Posterior cingulate gyrus (tissue), 11 donors: Measurements from ENCODE around the gene USP11.

Source experiments
- DNase-seq, 10 donors: peaks; one replicate each; pipeline versions ENCODE4 v3.0.0 to v3.0.0-alpha.2; 2020 to 2021; ENCODE audit warnings: mixed read lengths in 3 of 10
- intact Hi-C: fragments of 100-400 bp; cut with DNase I; formaldehyde crosslinking; loops from one replicate; pipeline ENCODE4 v1.15.1; 2023

Gene USP11

GRCh38 chrX:47201345-47201944, 31.4 kb upstream of the USP11 start:
- intact Hi-C loops: no loop called here
- DNase-seq: peak in 2 of 10 donors; percentile 25 to 30

- intact Hi-C loops: no loop called here
- peak in 2 of 10 donors; percentile 81 to 85 for DNase-seq
Measured at GRCh38 chrX:47202316-47202715, 30.5 kb upstream of the USP11 start.

GRCh38 chrX:47202877-47203276, 29.9 kb upstream of the USP11 start:
- DNase-seq: no peak
- intact Hi-C loops: no loop called here

GRCh38 chrX:47204970-47205369, 27.8 kb upstream of the USP11 start:
- no peak for DNase-seq
- intact Hi-C loops: no loop called here

- intact Hi-C loops: no loop called here
- peak in 1 of 10 donors; percentile 86 for DNase-seq
Measured at GRCh38 chrX:47206316-47206715, 26.5 kb upstream of the USP11 start.

GRCh38 chrX:47208108-47208507, 24.7 kb upstream of the USP11 start:
- DNase-seq: peak in 1 of 10 donors; percentile 45
- intact Hi-C loops: no loop called here

- intact Hi-C loops: no loop called here
- peak in 2 of 10 donors; percentile 55 to 74 for DNase-seq
Measured at GRCh38 chrX:47209508-47210238, 23.1 kb upstream of the USP11 start.

GRCh38 chrX:47210661-47211425, 22.0 kb upstream of the USP11 start:
- DNase-seq: peak in 1 of 10 donors; percentile 30
- intact Hi-C loops: no loop called here

GRCh38 chrX:47212381-47213293, 20.2 kb upstream of the USP11 start:
- intact Hi-C loops: no loop called here

GRCh38 chrX:47214435-47215077, 18.3 kb upstream of the USP11 start:
- intact Hi-C loops: no loop called here
- peak in 2 of 10 donors; percentile 52 to 66 for DNase-seq

More at GRCh38 chrX:47212381-47213293, 20.2 kb upstream of the USP11 start:
- peak in 1 of 10 donors; percentile 70 for DNase-seq

- peak in 1 of 10 donors; percentile 62 for DNase-seq
- intact Hi-C loops: no loop called here
Measured at GRCh38 chrX:47215291-47215900, 17.4 kb upstream of the USP11 start.

- intact Hi-C loops: no loop called here
- DNase-seq: no peak
Measured at GRCh38 chrX:47216393-47216925, 16.4 kb upstream of the USP11 start.

GRCh38 chrX:47217121-47217851, 15.5 kb upstream of the USP11 start:
- no peak for DNase-seq
- intact Hi-C loops: loop anchor here (1.0 kb wide), 1 partner anchor 23 kb away; no protein-coding TSS in a partner anchor

GRCh38 chrX:47217852-47218279, 14.9 kb upstream of the USP11 start:
- peak; percentile 87 to 99 (median 94) for DNase-seq
- intact Hi-C loops: loop anchor here (1.0 kb wide), 1 partner anchor 24 kb away; no protein-coding TSS in a partner anchor

GRCh38 chrX:47218280-47218919, 14.4 kb upstream of the USP11 start, which contains the start of gene CDK16:
Gene CDK16 (plus strand): TSS chrX:47218681. CDS start chrX:47223558, 4,877 bp downstream.
- peak; percentile 68 to 98 (median 74) for DNase-seq

GRCh38 chrX:47218920-47219815, 13.6 kb upstream of the USP11 start:
- DNase-seq: peak in 3 of 10 donors; percentile 24 to 88 (median 75)
- intact Hi-C loops: no loop called here

More at GRCh38 chrX:47218280-47218919, 14.4 kb upstream of the USP11 start, which contains the start of gene CDK16:
- intact Hi-C loops: no loop called here
